K562 (cell line): Measurements from ENCODE around the gene NCKIPSD. TPM values are rescaled to one million over a fixed set of nuclear protein-coding genes. Genes with fewer than 3 reads are reported as not detected.
A peak's percentile ranks its signal among the peaks of the same experiment; 100 is the strongest.

ENCODE experiments used
- CLOCK ChIP-seq: fragments of 250-450 bp; sonication (Bioruptor Pico); IDR thresholded peaks from 2 replicates; pipeline ENCODE4 v1.4.0; 2020; ENCODE audit warnings: mild to moderate bottlenecking, moderate library complexity, borderline replicate concordance
- CTBP1 ChIP-seq: fragments of 450-650 bp; IDR thresholded peaks from 2 replicates; pipeline ENCODE4 v1.6.1; 2016; ENCODE audit warnings: borderline replicate concordance
- ERF ChIP-seq: fragments of 450-650 bp; formaldehyde crosslinking; IDR thresholded peaks from 2 replicates; pipeline ENCODE4 v1.4.0; 2020; ENCODE audit warnings: mild to moderate bottlenecking, mixed read lengths
- HDAC2 ChIP-seq: fragments of 450-650 bp; IDR thresholded peaks from 2 replicates; pipeline ENCODE4 v1.6.1; 2016; ENCODE audit warnings: mild to moderate bottlenecking
- HDAC8 ChIP-seq: fragments of 450-650 bp; IDR thresholded peaks from 2 replicates; pipeline ENCODE4 v1.6.1; 2016; ENCODE audit warnings: mild to moderate bottlenecking, missing genetic modification characterization, moderate library complexity, missing compliant biosample characterization
- LARP7 ChIP-seq: fragments of 450-650 bp; IDR thresholded peaks from 2 replicates; pipeline ENCODE4 v1.6.1; 2016
- NR4A1 ChIP-seq, 2 experiments: fragments of 250-450 bp in 1 of 2; fragments of 450-650 bp in 1 of 2; sonication (Bioruptor Pico) in 1 of 2; IDR thresholded peaks; 2 replicates each; pipeline versions ENCODE4 v1.4.0 to v1.6.1; 2016 to 2020; ENCODE audit warnings: mild to moderate bottlenecking in 2 of 2, missing compliant biosample characterization in 1 of 2, missing genetic modification characterization in 1 of 2, moderate library complexity in 1 of 2
- PHF8 ChIP-seq: fragments of 200-600 bp; sonication (generic); IDR thresholded peaks from 2 replicates; pipeline ENCODE4 v1.6.1; 2012; ENCODE audit warnings: mixed run types, mild to moderate bottlenecking, inconsistent platforms, low read length, moderate library complexity, borderline replicate concordance
- SMARCE1 ChIP-seq: fragments of 450-650 bp; IDR thresholded peaks from 2 replicates; pipeline ENCODE4 v1.7.1; 2016; ENCODE audit warnings: mild to moderate bottlenecking
- TCF3 ChIP-seq: sonication (generic); formaldehyde crosslinking; IDR thresholded peaks from 2 replicates; pipeline ENCODE4 v1.4.0; 2020; ENCODE audit warnings: mild to moderate bottlenecking, missing genetic modification reagents
- TCF7L2 ChIP-seq: fragments of 150-350 bp; IDR thresholded peaks from 2 replicates; pipeline ENCODE4 v1.6.1; 2016; ENCODE audit warnings: low read depth, mild to moderate bottlenecking, low read length, moderate library complexity
- TRIM24 ChIP-seq, 2 experiments: fragments of 450-650 bp; IDR thresholded peaks; 2 replicates each; pipeline ENCODE4 v1.6.1; 2016
- YBX1 ChIP-seq: fragments of 450-650 bp; IDR thresholded peaks from 2 replicates; pipeline ENCODE4 v1.7.1; 2016; ENCODE audit warnings: mild to moderate bottlenecking
- ZMIZ1 ChIP-seq, 2 experiments: fragments of 150-350 bp in 1 of 2; IDR thresholded peaks; 2 replicates each; pipeline ENCODE4 v1.6.1; 2012 to 2016; ENCODE audit warnings: low read depth in 2 of 2, low read length in 2 of 2, mild to moderate bottlenecking in 1 of 2, moderate library complexity in 1 of 2
- ZNF140 ChIP-seq: fragments of 250-450 bp; sonication (Bioruptor Pico); IDR thresholded peaks from 2 replicates; pipeline ENCODE4 v1.8.0; 2021; ENCODE audit warnings: moderate library complexity, mild to moderate bottlenecking, inconsistent platforms
- ZNF24 ChIP-seq: fragments of 450-650 bp; IDR thresholded peaks from 2 replicates; pipeline ENCODE4 v1.6.1; 2016
- ZNF584 ChIP-seq: fragments of 200-800 bp; sonication (Bioruptor generic); IDR thresholded peaks from 2 replicates; pipeline ENCODE4 v1.6.1; 2016; ENCODE audit warnings: low read depth, mild to moderate bottlenecking, missing genetic modification characterization, missing compliant biosample characterization
- polyA plus RNA-seq, 8 experiments: library from polyadenylated mRNA; depleted of rRNA in 4 of 8; stranded (reverse) in 5 of 8; unstranded in 3 of 8; fragments of >200 nt; fragmentation: Nextera tagmentation in 2 of 8; fragmentation: Illumina TruSeq in 1 of 8; extraction: Ambion mirVana in 2 of 8; extraction: Trizol in 1 of 8; gene quantifications; 2 replicates each; pipeline versions ENCODE4 v1.2.1 to v1.2.3, GENCODE V29; 2011 to 2014; ENCODE audit warnings: inconsistent platforms in 1 of 8, missing spikeins in 1 of 8
- total RNA-seq, 7 experiments: library from RNA; depleted of rRNA in 6 of 7; stranded (reverse); fragments of >200 nt in 6 of 7; fragmentation: Illumina TruSeq in 2 of 7; extraction: Trizol in 2 of 7; gene quantifications; 2 replicates each; pipeline versions ENCODE4 v1.2.1 to v1.2.3, GENCODE V29; 2011 to 2021; ENCODE audit warnings: low replicate concordance in 1 of 7
- TF ChIP-seq, protein P1 (sequence below): fragments of 450-650 bp; IDR thresholded peaks from 2 replicates; pipeline ENCODE4 v1.6.1; 2017; ENCODE audit warnings: mild to moderate bottlenecking, moderate library complexity

The NCKIPSD gene
- total and polyA plus RNA-seq, 9 of the 15 experiments (the other 6 are each of a cell fraction or from before 2014, with no cell fraction given): 0.49 to 24.4 (median 12.3) TPM

DNA sequence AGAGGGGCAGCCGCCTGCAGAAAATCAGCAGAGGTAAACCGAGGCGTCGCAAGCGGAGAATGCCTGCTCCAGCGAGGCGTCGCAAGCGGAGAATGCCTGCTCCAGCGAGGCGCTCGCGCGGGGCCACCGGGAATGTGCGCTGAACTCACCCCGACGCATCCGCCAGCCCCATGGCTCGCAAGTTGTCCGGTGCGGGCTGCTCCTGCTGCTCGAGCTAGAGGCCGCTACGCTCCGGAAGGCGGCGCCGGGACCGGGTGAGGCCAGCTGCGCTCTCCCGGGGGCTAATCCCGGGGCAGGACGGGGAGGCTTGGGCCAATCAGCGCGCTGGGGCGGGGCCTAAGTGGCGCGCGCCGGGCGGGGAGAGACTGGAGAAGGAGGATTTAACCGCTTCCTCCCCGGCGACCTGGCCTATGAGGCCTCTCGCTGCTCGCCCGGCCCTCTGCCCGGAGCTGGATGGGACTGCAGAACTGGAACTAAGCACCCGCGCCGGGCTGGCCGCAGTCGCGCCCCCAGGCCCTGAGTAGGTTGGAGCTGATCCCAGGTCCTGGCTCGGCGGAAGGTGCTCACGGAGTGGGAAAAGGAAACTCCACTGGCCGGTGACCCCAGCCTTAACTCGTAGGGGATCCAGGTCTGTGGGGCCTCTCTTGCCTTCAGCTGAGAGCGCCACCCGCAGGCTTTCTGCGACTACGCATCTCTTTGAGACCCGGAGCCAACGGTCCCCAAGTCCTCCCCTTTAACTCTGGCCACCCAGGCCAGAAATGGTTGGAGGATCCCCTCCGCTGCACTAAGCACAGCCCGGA is 50.3 kb downstream of the NCKIPSD start, which contains the start of gene SLC26A6 (continued):
- TF ChIP-seq CLOCK: no peak
- TF ChIP-seq ZMIZ1 (IDR thresholded peaks at IDR 0.05; ENCODE audit: low read depth in 2 of 2, low read length in 2 of 2): no peak
- no peak for TF ChIP-seq TRIM24 (IDR thresholded peaks at IDR 0.05)
- TF ChIP-seq ERF (CRISPR knock-in tag): no peak
- no peak for TF ChIP-seq LARP7
- no peak for TF ChIP-seq HDAC8
- 0 out of 2 replicates have a peak, but pooled peaks have one; percentile 49 for TF ChIP-seq HDAC2
- no peak for TF ChIP-seq SMARCE1
- no peak for TF ChIP-seq TCF3 (CRISPR knock-in tag)
- TF ChIP-seq ZNF140: no peak
- no peak for TF ChIP-seq ZNF24
- TF ChIP-seq NR4A1 (CRISPR knock-in tag; IDR thresholded peaks at IDR 0.05): no peak
- no peak for TF ChIP-seq NR4A1 (tag; IDR thresholded peaks at IDR 0.05)
- TF ChIP-seq ZNF584 (CRISPR knock-in tag): no peak
- no peak for TF ChIP-seq TCF7L2
- TF ChIP-seq, protein P1, sequence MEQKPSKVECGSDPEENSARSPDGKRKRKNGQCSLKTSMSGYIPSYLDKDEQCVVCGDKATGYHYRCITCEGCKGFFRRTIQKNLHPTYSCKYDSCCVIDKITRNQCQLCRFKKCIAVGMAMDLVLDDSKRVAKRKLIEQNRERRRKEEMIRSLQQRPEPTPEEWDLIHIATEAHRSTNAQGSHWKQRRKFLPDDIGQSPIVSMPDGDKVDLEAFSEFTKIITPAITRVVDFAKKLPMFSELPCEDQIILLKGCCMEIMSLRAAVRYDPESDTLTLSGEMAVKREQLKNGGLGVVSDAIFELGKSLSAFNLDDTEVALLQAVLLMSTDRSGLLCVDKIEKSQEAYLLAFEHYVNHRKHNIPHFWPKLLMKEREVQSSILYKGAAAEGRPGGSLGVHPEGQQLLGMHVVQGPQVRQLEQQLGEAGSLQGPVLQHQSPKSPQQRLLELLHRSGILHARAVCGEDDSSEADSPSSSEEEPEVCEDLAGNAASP: no peak
- no peak for TF ChIP-seq YBX1
- peak; percentile 68 for TF ChIP-seq CTBP1
- TF ChIP-seq PHF8: peak; percentile 53; the same call in 1 of the 2 replicates
